HUES64 (cell line): Measurements from ENCODE around the gene SECISBP2L.
"Not testable (repeated sequence)": the region's sequence is repeated elsewhere in the genome, so short reads cannot be mapped to it uniquely, and the experiment has no call there.

Experiments
- H3K27ac ChIP-seq: 2 replicates; pipeline ENCODE4 v1.7.0; 2013; ENCODE audit warnings: low read depth, low read length, inconsistent platforms
- H3K27me3 ChIP-seq: 2 replicates; pipeline ENCODE4 v1.6.1; 2013; ENCODE audit warnings: mild to moderate bottlenecking, low read length; ENCODE audit not compliant: insufficient read depth
- H3K36me3 ChIP-seq: 2 replicates; pipeline ENCODE4 v1.6.1; 2013; ENCODE audit warnings: mild to moderate bottlenecking, low read length; ENCODE audit not compliant: insufficient read depth
- H3K4me1 ChIP-seq: 2 replicates; pipeline ENCODE4 v1.6.1; 2013; ENCODE audit warnings: mild to moderate bottlenecking, low read length, moderate library complexity; ENCODE audit not compliant: insufficient read depth
- H3K4me3 ChIP-seq: 2 replicates; pipeline ENCODE4 v1.5.1; 2013; ENCODE audit warnings: mild to moderate bottlenecking, low read length, moderate library complexity
- H3K9ac ChIP-seq: 2 replicates; pipeline ENCODE4 v1.6.1; 2013; ENCODE audit warnings: mild to moderate bottlenecking, low read depth, low read length
- H3K9me3 ChIP-seq: 2 replicates; pipeline ENCODE4 v1.6.1; 2013; ENCODE audit warnings: low read depth, low read length; ENCODE audit not compliant: insufficient read depth
- WGBS: fragments of 150-250, 120-280 bp; methylation state at CpG from one replicate; pipeline ENCODE4 v1.1.7; 2013; ENCODE audit warnings: missing lambda C conversion rate; 5-methylcytosine and 5-hydroxymethylcytosine counted together

Gene SECISBP2L

GRCh38 chr15:48978638-48979037 lies 67.6 kb downstream of the SECISBP2L start:
- Histone ChIP-seq H3K4me3 (no peak overlapping the region), H3K27me3 (peaks cover 10% of the 10 kb centered on the region; the same call in 1 of the 2 replicates)
- 100% methylated on average over 2 of the region's 2 CpGs for WGBS

DNA sequence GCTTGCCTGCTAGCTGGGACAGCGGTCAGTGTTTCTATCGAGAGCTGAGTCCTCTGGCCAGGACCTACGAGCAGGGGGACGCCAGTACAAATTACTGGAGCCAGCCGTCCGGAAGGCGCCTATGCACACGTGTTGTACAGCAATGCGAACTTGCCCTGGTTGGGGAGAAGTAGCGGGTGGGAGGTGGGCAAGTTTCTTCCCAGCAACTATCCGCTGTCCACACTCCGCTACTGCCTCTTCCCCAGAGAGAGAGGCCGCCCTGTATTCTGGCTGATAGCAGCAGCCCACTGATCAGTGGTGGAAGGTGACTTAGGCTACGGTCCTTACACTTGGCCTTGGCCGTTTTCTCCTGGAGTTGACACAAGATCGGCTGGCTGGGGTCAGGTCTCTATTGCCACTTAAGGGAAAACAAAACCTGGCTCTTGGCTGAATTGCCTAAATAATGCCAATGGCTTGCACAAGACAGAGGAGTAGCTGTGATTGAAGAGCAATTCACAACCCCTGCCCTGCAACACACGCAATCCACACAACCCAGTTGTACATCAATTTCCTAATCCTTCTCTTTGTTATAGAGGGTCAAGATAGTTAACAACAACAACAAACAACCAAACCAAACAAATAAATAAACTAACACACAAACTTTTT lies 69.7 kb downstream of the SECISBP2L start:
- peak overlapping the region; percentile 60 for H3K4me3 ChIP-seq
- H3K27ac ChIP-seq, result peak overlapping the region; percentile 19; the same call in 1 of the 2 replicates
- 83% methylated on average over 17 of the region's 17 CpGs for WGBS

More at GRCh38 chr15:48978638-48979037, 67.6 kb downstream of the SECISBP2L start:
- H3K9ac ChIP-seq, result no peak overlapping the region
- H3K4me1 ChIP-seq, result peaks cover 15% of the 10 kb centered on the region
- no peak overlapping the region for H3K27ac ChIP-seq
- no peaks in the 10 kb centered on the region for H3K9me3 ChIP-seq
- no peaks in the 10 kb centered on the region for H3K36me3 ChIP-seq

GRCh38 chr15:48975472-48976419 lies 70.5 kb downstream of the SECISBP2L start:
- H3K27me3 ChIP-seq, result peaks cover 10% of the 10 kb centered on the region; the same call in 1 of the 2 replicates
- peak overlapping the region; percentile 19; the same call in 1 of the 2 replicates for H3K27ac ChIP-seq
- H3K9me3 ChIP-seq, result no peaks in the 10 kb centered on the region
- WGBS, result 2% methylated on average over 50 of the region's 53 CpGs
- peak overlapping the region; percentile 75 for H3K9ac ChIP-seq
- no peaks in the 10 kb centered on the region for H3K36me3 ChIP-seq
- H3K4me1 ChIP-seq, result peaks cover 15% of the 10 kb centered on the region
- peak overlapping the region; percentile 60 for H3K4me3 ChIP-seq

More for the DNA sequence above, 69.7 kb downstream of the SECISBP2L start:
- no peaks in the 10 kb centered on the region for H3K36me3 ChIP-seq
- H3K4me1 ChIP-seq, result peaks cover 15% of the 10 kb centered on the region
- H3K27me3 ChIP-seq, result peaks cover 10% of the 10 kb centered on the region; the same call in 1 of the 2 replicates
- peak overlapping the region; percentile 75 for H3K9ac ChIP-seq
- H3K9me3 ChIP-seq, result no peaks in the 10 kb centered on the region

DNA sequence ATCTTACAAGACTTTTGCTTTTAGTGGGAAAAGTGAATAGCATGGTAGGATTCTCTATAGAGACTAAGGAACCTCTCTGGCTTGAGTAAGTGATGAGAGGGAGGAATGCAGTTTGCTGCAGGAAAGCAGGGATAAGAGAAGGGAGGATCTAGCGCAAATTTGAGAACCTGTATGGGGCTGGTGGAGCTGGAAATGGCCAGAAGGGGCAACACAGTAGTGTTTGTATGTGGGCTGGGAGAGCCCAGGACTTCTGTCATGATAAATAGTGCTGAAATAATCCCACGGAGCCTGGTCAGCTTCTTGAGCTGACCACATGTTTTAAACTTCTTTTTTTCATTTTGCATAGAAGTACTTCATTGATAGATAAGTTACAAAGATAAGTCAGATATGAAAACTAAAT lies 71.4 kb downstream of the SECISBP2L start:
- Histone ChIP-seq H3K27ac (no peak overlapping the region), H3K4me3 (no peak overlapping the region; the same call in 1 of the 2 replicates), H3K4me1 (peaks cover 15% of the 10 kb centered on the region), H3K27me3 (peaks cover 10% of the 10 kb centered on the region; the same call in 1 of the 2 replicates), H3K9ac (peak overlapping the region; percentile 49; the same call in 1 of the 2 replicates), H3K36me3 (no peaks in the 10 kb centered on the region), H3K9me3 (no peaks in the 10 kb centered on the region)
- WGBS, result 50% methylated on average over 2 of the region's 2 CpGs

DNA sequence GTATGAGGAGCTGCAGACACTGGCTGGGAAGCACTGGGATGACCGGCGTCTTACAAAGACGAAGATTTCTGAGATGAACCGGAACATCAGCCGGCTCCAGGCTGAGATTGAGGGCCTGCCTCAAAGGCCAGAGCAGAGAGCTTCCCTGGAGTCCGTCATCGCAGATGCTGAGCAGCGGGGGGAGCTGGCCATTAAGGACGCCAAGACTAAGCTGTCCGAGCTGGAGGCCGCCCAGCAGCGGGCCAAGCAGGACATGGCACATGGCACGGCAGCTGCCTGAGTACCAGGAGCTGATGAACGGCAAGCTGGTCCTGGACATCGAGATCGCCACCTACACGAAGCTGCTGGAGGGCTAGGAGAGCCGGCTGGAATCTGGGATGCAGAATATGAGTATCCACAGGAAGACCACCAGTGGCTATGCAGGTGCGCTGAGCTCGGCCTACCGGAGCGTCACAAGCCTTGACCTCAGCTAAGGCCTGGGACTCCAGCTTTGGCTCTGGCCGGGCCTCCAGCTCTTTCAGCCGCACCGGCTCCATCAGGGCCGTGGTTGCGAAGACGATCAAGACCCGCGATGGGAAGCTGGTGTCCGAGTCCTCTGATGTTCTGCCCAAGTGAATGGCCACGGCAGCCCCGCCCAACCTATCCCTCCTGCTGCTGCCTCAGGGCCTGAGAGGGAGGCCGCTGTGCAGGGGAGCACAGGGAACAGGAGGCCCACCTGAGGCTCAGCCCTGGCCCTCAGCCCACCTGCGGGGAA lies 73.3 kb downstream of the SECISBP2L start:
- Histone ChIP-seq H3K9ac (no peak overlapping the region), H3K4me3 (no peak overlapping the region), H3K27ac (no peak overlapping the region), H3K36me3 (no peaks in the 10 kb centered on the region), H3K4me1 (peaks cover 15% of the 10 kb centered on the region), H3K27me3 (peaks cover 10% of the 10 kb centered on the region; the same call in 1 of the 2 replicates), H3K9me3 (no peaks in the 10 kb centered on the region)
- WGBS, result 94% methylated on average over 35 of the region's 35 CpGs

- 86% methylated on average over 1 of the region's 1 CpG for WGBS
- H3K27ac ChIP-seq, H3K9ac ChIP-seq, H3K27me3 ChIP-seq, H3K4me3 ChIP-seq, H3K9me3 ChIP-seq, H3K36me3 ChIP-seq: not testable (repeated sequence)
- peaks cover 11% of the 10 kb centered on the region for H3K4me1 ChIP-seq
These were observed 75.3 kb downstream of the SECISBP2L start for GRCh38 chr15:48970926-48971325.

DNA sequence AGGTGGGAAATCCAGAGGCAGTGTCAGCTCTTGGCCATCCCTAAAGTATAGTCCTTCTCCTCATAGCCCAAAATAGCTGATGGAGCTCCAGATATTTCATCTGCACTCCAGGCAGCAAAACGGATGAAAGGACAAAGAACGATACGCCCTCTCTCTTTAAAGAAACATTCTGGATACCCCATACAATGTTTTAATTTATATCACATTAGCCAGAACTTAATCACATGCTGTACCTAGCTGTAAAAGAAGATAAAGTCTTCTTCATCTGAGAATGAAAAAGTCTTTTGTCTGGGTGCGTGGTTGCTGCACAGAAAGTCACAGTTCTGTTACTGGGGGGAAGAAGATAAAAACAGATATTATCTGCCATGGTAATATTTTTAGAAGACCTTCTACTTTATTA lies 78.2 kb downstream of the SECISBP2L start:
- H3K27me3 ChIP-seq, result peaks cover 4% of the 10 kb centered on the region
- 88% methylated on average over 4 of the region's 4 CpGs for WGBS
- H3K4me3 ChIP-seq, result no peak overlapping the region
- no peak overlapping the region for H3K9ac ChIP-seq
- peaks cover 4% of the 10 kb centered on the region; the same call in 1 of the 2 replicates for H3K4me1 ChIP-seq
- no peaks in the 10 kb centered on the region for H3K9me3 ChIP-seq
- H3K36me3 ChIP-seq, result no peaks in the 10 kb centered on the region
- H3K27ac ChIP-seq, result no peak overlapping the region

- H3K27ac ChIP-seq, result no peak overlapping the region
These were observed 78.9 kb downstream of the SECISBP2L start for GRCh38 chr15:48967336-48967735.

DNA sequence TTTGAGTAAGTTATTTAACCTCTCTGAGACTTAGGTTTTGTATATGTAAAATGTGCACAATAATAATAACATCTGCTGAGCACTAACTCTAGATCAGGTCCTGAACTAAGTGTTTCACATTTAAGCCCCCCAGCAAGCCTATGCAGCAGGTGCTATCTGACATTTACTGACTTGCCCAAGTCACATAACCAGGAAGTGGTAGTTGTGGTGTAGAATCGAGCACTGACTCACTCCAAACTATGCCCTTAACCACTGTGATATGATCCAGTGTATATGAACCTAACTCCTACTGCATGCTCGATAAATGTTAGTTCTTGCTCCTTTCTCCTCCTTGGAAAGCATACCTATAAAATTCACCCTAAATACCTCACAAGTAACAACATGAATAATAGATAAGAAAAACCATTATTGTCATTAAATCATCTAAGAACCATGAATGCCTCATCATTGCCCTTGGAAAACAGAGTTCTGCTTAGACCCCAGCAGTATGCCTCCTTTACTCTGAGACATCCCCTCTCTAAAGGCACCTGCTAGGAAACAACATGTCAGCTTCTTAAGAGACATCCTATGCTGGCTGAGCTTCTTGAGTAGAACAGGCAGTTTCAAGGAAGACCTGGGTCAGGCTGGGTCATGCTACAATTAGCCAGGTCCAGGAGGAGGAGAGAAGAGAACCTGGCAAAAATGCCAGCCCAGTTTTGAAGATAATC lies 79.5 kb downstream of the SECISBP2L start:
- 92% methylated on average over 2 of the region's 2 CpGs for WGBS
- Histone ChIP-seq H3K27ac (no peak overlapping the region), H3K9ac (no peak overlapping the region), H3K36me3 (no peaks in the 10 kb centered on the region), H3K27me3 (peaks cover 18% of the 10 kb centered on the region), H3K9me3 (no peaks in the 10 kb centered on the region), H3K4me1 (peaks cover 4% of the 10 kb centered on the region; the same call in 1 of the 2 replicates), H3K4me3 (no peak overlapping the region)

More at GRCh38 chr15:48967336-48967735, 78.9 kb downstream of the SECISBP2L start:
- Histone ChIP-seq H3K4me3 (no peak overlapping the region), H3K9me3 (no peaks in the 10 kb centered on the region), H3K9ac (no peak overlapping the region), H3K27me3 (peaks cover 12% of the 10 kb centered on the region), H3K4me1 (peaks cover 4% of the 10 kb centered on the region; the same call in 1 of the 2 replicates), H3K36me3 (no peaks in the 10 kb centered on the region)

- Histone ChIP-seq H3K9me3 (no peaks in the 10 kb centered on the region), H3K4me1 (peaks cover 4% of the 10 kb centered on the region; the same call in 1 of the 2 replicates), H3K27ac (no peak overlapping the region), H3K27me3 (peaks cover 25% of the 10 kb centered on the region), H3K36me3 (no peaks in the 10 kb centered on the region), H3K4me3 (no peak overlapping the region), H3K9ac (no peak overlapping the region)
These were observed 80.3 kb downstream of the SECISBP2L start for GRCh38 chr15:48965972-48966371.
